A673 (cell line): ENCODE results near the gene TAMALIN.

Experiments
- CTCF ChIP-seq: fragments of 300-800, 200-600 bp; sonication (generic); conservative IDR thresholded peaks from 2 replicates; pipeline ENCODE4 v1.5.1; 2017; ENCODE audit warnings: low read depth, mild to moderate bottlenecking, antibody characterized with exemption, low read length, moderate library complexity, mixed read lengths
- EZH2 ChIP-seq: fragments of 200-600 bp; sonication (generic); IDR thresholded peaks from 2 replicates; pipeline ENCODE4 v1.6.1; 2017; ENCODE audit warnings: borderline replicate concordance, low read depth, mild to moderate bottlenecking, mixed read lengths, antibody characterized with exemption, low read length; ENCODE audit not compliant: poor library complexity, severe bottlenecking

- no peak for TF ChIP-seq CTCF
- TF ChIP-seq EZH2 = no peak
These were observed 44.9 kb upstream of the TAMALIN start for GRCh38 chr12:51961834-51962233.
